Measurements from ENCODE around the gene C2orf92.

GRCh38 chr2:97693476-97693875, 24.0 kb downstream of the C2orf92 start:
- TF ChIP-seq, protein P1, sequence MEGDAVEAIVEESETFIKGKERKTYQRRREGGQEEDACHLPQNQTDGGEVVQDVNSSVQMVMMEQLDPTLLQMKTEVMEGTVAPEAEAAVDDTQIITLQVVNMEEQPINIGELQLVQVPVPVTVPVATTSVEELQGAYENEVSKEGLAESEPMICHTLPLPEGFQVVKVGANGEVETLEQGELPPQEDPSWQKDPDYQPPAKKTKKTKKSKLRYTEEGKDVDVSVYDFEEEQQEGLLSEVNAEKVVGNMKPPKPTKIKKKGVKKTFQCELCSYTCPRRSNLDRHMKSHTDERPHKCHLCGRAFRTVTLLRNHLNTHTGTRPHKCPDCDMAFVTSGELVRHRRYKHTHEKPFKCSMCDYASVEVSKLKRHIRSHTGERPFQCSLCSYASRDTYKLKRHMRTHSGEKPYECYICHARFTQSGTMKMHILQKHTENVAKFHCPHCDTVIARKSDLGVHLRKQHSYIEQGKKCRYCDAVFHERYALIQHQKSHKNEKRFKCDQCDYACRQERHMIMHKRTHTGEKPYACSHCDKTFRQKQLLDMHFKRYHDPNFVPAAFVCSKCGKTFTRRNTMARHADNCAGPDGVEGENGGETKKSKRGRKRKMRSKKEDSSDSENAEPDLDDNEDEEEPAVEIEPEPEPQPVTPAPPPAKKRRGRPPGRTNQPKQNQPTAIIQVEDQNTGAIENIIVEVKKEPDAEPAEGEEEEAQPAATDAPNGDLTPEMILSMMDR (IDR thresholded peaks at IDR 0.05), result no peak
- TF ChIP-seq POLR2A (IDR thresholded peaks at IDR 0.05), result no peak
